Panc1 (cell line): Measurements from ENCODE around the gene ZNF557. TPM values are rescaled to one million over a fixed set of nuclear protein-coding genes. Genes with fewer than 3 reads are reported as not detected.
"Not testable (repeated sequence)": the region's sequence is repeated elsewhere in the genome, so short reads cannot be mapped to it uniquely, and the experiment has no call there.

Experiments used
- ATAC-seq: fragments of 200-7000 bp; cut with Tn5 transposase; 2 replicates; pipeline ENCODE4 v1.9.1; 2020; ENCODE audit warnings: mild to moderate bottlenecking, moderate library complexity
- BruUV-seq: library from RNA; stranded (reverse); fragments of 400-500 nt; replicated peaks from 2 replicates; lab custom pipeline; 2021; lab: Mats Ljungman, UMichigan
- CTCF ChIA-PET: fragments of 300-600 bp; sonication (Branson Sonifier 250); formaldehyde crosslinking; loops from one replicate; lab custom pipeline; 2022; ENCODE audit warnings: antibody characterized with exemption; lab: Charles Lee
- POLR2A ChIA-PET: fragments of 300-600 bp; sonication (Branson Sonifier 250); formaldehyde crosslinking; loops from one replicate; lab custom pipeline; 2022; ENCODE audit warnings: antibody characterized with exemption; lab: Charles Lee
- DNase-seq: peaks from one replicate; pipeline ENCODE4 v3.0.0-alpha.2; 2010; ENCODE audit warnings: low read depth, low spot score
- H3K27ac ChIP-seq: 2 replicates; pipeline ENCODE4 v1.5.1; 2011; ENCODE audit warnings: mild to moderate bottlenecking, low read length, inconsistent platforms
- H3K27me3 ChIP-seq: fragments of 200-500 bp; sonication (Bioruptor generic); 2 replicates; pipeline ENCODE4 v1.6.0; 2014; ENCODE audit warnings: low read length, inconsistent platforms; ENCODE audit not compliant: control insufficient read depth, insufficient read depth
- H3K36me3 ChIP-seq: fragments of 200-500 bp; sonication (Bioruptor generic); 2 replicates; pipeline ENCODE4 v1.5.1; 2014; ENCODE audit warnings: inconsistent platforms, mild to moderate bottlenecking, low read length, moderate library complexity; ENCODE audit not compliant: control insufficient read depth, insufficient read depth
- H3K4me1 ChIP-seq: 2 replicates; pipeline ENCODE4 v1.5.1; 2011; ENCODE audit warnings: inconsistent platforms, mild to moderate bottlenecking, low read length, moderate library complexity; ENCODE audit not compliant: control insufficient read depth, insufficient read depth
- H3K4me3 ChIP-seq, 2 experiments: 2 replicates each; pipeline ENCODE4 v1.5.1; 2011 to 2012; ENCODE audit warnings: low read depth in 2 of 2, low read length in 2 of 2, mild to moderate bottlenecking in 2 of 2, inconsistent platforms in 1 of 2, moderate library complexity in 1 of 2
- H3K9me3 ChIP-seq: fragments of 200-500 bp; sonication (Bioruptor generic); 2 replicates; pipeline ENCODE4 v1.5.1; 2014; ENCODE audit warnings: low read depth, mild to moderate bottlenecking, inconsistent platforms, low read length, moderate library complexity; ENCODE audit not compliant: control insufficient read depth, insufficient read depth
- POLR2AphosphoS5 ChIP-seq: IDR thresholded peaks from 2 replicates; pipeline ENCODE4 v1.6.1; 2012; ENCODE audit warnings: mild to moderate bottlenecking, low read depth, low read length, moderate library complexity
- SIN3A ChIP-seq: IDR thresholded peaks from 2 replicates; pipeline ENCODE4 v1.6.1; 2012; ENCODE audit warnings: low read depth, mild to moderate bottlenecking, low read length, moderate library complexity, borderline replicate concordance; ENCODE audit not compliant: insufficient read depth
- TCF7L2 ChIP-seq: IDR thresholded peaks from 2 replicates; pipeline ENCODE4 v1.6.1; 2011; ENCODE audit warnings: mild to moderate bottlenecking, low read depth, low read length, inconsistent platforms
- in situ Hi-C: cut with HindIII; loops from 2 replicates; pipeline ENCODE4 v1.10.0; 2016; ENCODE audit warnings: low sequenced_read_pairs, low pct_unique_long_range_greater_than_20kb
- intact Hi-C: fragments of 100-400 bp; cut with micrococcal nuclease; formaldehyde crosslinking; loops from one replicate; pipeline ENCODE4 v1.10.0; 2022; ENCODE audit not compliant: unreplicated experiment
- total RNA-seq: library from RNA; stranded (reverse); gene quantifications from one replicate; pipeline ENCODE4 v1.2.1, GENCODE V29; 2021; ENCODE audit not compliant: unreplicated experiment
- TF ChIP-seq, protein P1 (sequence below), 2 experiments: IDR thresholded peaks; 2 replicates each; pipeline ENCODE4 v1.6.1; 2011 to 2012; ENCODE audit warnings: low read depth in 2 of 2, control low read depth in 1 of 2, low read length in 1 of 2, mild to moderate bottlenecking in 1 of 2, moderate library complexity in 1 of 2; ENCODE audit not compliant: insufficient read depth in 1 of 2
- TF ChIP-seq, protein P2 (sequence below): fragments of 450-650 bp; IDR thresholded peaks from 2 replicates; pipeline ENCODE4 v1.5.1; 2017; ENCODE audit warnings: mild to moderate bottlenecking

ZNF557 gene
- total RNA-seq, 1 experiment from 2014 or later: 7.6 TPM

DNA sequence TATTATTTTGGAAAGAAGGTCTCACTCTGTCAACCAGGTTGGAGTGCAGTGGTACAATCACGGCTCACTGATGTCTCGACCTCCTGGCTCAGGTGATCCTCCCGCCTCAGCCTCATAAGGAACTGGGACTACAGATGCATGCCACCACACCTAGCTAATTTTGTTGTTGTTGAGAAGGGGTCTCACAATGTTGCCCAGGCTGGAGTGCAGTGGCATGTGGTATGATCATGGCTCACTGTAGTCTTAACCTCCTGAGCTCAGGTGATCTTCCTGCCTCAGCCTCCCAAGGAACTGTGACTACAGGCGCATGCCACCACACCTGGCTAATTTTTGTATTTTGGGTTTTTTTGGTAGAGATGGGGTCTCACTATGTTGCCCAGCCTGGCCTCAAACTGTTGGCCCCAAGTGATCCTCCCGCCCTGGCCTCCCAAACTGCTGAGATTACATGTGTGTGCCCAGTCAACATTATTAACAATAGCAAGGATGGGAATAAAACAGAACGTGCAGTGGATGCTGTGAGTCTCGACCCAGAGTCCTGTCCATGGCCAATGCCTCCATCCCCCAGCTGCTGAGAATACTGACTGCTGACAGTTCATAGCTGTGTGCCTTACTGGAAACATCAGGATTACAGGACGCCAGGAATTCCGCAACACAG is 5.6 kb upstream of the ZNF557 start:
- BruUV-seq: no TSS peak
- no peaks in the 10 kb centered on the region for H3K4me1 ChIP-seq
- H3K27ac ChIP-seq: no peak overlapping the region
- TF ChIP-seq TCF7L2 (no peak), POLR2AphosphoS5 (no peak), SIN3A (no peak)
- TF ChIP-seq, protein P1, sequence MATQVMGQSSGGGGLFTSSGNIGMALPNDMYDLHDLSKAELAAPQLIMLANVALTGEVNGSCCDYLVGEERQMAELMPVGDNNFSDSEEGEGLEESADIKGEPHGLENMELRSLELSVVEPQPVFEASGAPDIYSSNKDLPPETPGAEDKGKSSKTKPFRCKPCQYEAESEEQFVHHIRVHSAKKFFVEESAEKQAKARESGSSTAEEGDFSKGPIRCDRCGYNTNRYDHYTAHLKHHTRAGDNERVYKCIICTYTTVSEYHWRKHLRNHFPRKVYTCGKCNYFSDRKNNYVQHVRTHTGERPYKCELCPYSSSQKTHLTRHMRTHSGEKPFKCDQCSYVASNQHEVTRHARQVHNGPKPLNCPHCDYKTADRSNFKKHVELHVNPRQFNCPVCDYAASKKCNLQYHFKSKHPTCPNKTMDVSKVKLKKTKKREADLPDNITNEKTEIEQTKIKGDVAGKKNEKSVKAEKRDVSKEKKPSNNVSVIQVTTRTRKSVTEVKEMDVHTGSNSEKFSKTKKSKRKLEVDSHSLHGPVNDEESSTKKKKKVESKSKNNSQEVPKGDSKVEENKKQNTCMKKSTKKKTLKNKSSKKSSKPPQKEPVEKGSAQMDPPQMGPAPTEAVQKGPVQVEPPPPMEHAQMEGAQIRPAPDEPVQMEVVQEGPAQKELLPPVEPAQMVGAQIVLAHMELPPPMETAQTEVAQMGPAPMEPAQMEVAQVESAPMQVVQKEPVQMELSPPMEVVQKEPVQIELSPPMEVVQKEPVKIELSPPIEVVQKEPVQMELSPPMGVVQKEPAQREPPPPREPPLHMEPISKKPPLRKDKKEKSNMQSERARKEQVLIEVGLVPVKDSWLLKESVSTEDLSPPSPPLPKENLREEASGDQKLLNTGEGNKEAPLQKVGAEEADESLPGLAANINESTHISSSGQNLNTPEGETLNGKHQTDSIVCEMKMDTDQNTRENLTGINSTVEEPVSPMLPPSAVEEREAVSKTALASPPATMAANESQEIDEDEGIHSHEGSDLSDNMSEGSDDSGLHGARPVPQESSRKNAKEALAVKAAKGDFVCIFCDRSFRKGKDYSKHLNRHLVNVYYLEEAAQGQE (IDR thresholded peaks at IDR 0.05; ENCODE audit: insufficient read depth in 1 of 2, low read depth in 2 of 2, low read length in 1 of 2): no peak
- CTCF ChIA-PET: no interaction called here
- H3K9me3 ChIP-seq: no peaks in the 10 kb centered on the region
- no peak for DNase-seq
- in situ Hi-C loops: no loop called here
- no peaks in the 10 kb centered on the region for H3K27me3 ChIP-seq
- H3K36me3 ChIP-seq: no peaks in the 10 kb centered on the region
- no peak for ATAC-seq
- H3K4me3 ChIP-seq: no peak overlapping the region
- POLR2A ChIA-PET: no interaction called here
- intact Hi-C loops: no loop called here

DNA sequence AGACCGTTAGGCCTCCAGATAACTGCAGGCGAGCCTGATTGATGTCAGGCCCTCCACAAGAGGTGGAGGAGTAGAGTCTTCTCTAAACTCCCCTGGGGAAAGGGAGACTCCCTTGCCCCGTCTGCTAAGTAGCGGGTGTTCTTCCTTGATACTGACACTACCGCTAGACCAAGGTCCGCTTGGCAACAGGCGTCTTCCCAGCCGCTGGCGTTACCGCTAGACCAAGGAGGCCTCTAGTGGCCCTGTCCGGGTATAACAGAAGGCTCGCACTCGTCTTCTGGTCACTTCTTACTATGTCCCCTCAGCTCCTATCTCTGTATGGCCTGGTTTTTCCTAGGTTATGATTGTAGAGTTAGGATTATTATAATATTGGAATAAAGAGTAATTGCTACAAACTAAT is 2.4 kb upstream of the ZNF557 start:
- H3K9me3 ChIP-seq, H3K4me1 ChIP-seq, DNase-seq, ATAC-seq, H3K27ac ChIP-seq, in situ Hi-C loops, POLR2A ChIA-PET, BruUV-seq, H3K27me3 ChIP-seq, intact Hi-C loops, H3K36me3 ChIP-seq, H3K4me3 ChIP-seq, CTCF ChIA-PET: not testable (repeated sequence)
- TF ChIP-seq, protein P2, sequence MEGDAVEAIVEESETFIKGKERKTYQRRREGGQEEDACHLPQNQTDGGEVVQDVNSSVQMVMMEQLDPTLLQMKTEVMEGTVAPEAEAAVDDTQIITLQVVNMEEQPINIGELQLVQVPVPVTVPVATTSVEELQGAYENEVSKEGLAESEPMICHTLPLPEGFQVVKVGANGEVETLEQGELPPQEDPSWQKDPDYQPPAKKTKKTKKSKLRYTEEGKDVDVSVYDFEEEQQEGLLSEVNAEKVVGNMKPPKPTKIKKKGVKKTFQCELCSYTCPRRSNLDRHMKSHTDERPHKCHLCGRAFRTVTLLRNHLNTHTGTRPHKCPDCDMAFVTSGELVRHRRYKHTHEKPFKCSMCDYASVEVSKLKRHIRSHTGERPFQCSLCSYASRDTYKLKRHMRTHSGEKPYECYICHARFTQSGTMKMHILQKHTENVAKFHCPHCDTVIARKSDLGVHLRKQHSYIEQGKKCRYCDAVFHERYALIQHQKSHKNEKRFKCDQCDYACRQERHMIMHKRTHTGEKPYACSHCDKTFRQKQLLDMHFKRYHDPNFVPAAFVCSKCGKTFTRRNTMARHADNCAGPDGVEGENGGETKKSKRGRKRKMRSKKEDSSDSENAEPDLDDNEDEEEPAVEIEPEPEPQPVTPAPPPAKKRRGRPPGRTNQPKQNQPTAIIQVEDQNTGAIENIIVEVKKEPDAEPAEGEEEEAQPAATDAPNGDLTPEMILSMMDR: peak; percentile 71

DNA sequence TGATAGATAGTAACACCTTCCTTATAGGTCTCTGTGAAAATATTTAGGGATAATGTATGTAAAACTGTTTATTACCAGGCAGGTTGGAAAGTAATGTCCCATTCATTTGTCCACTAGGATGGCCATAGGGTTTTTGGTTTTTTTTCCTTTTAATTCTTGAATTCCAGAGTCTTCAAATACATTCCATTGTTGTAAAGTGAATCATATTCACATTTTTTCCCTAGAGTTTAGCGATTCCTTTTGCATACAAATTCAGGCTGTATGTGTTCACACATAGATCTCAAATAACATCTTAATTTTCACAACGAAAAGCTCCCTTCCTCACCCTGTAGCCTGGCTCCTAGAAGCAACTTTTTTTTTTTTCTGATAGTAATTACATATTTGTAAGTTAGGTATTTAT is 1.8 kb upstream of the ZNF557 start:
- ChIA-PET CTCF (no interaction called here), POLR2A (no interaction called here)
- Histone ChIP-seq H3K9me3 (peaks cover 4% of the 10 kb centered on the region; the same call in 1 of the 2 replicates), H3K27me3 (no peaks in the 10 kb centered on the region), H3K36me3 (peaks cover 5% of the 10 kb centered on the region), H3K4me1 (no peaks in the 10 kb centered on the region), H3K4me3 (no peak overlapping the region), H3K27ac (no peak overlapping the region)
- in situ Hi-C loops: no loop called here
- no peak for TF ChIP-seq POLR2AphosphoS5
- TF ChIP-seq, protein P2: no peak
- TF ChIP-seq, protein P1 (IDR thresholded peaks at IDR 0.05; ENCODE audit: insufficient read depth in 1 of 2, low read depth in 2 of 2, low read length in 1 of 2): no peak
- TF ChIP-seq SIN3A: no peak
- no peak for TF ChIP-seq TCF7L2
- intact Hi-C loops: no loop called here
- DNase-seq (no peak), ATAC-seq (no peak)
- no TSS peak for BruUV-seq
